Esophagus squamous epithelium (tissue), 5 donors: ENCODE measurements around the gene LIN28B. TPM values are rescaled to one million over a fixed set of nuclear protein-coding genes. Genes with fewer than 3 reads are reported as not detected.

Experiments used
- DNase-seq: peaks from one replicate; lab custom pipeline; 2025; lab: John Stamatoyannopoulos, UW
- H3K27ac ChIP-seq, 4 donors: fragments of 200-600 bp; sonication (generic); one replicate each; pipeline ENCODE4 v1.5.1; 2016 to 2019; ENCODE audit warnings: mild to moderate bottlenecking in 1 of 4
- H3K27me3 ChIP-seq, 4 donors: fragments of 200-600 bp; sonication (generic); 1 replicate in 3 of 4; 2 replicates in 1 of 4; pipeline versions ENCODE4 v1.5.1 to v1.6.0; 2017 to 2021; ENCODE audit warnings: antibody characterized with exemption in 1 of 4
- H3K36me3 ChIP-seq, 3 donors: fragments of 200-600 bp; sonication (generic); one replicate each; pipeline ENCODE4 v1.5.1; 2016 to 2019
- H3K4me1 ChIP-seq, 3 donors: fragments of 200-600 bp; sonication (generic); one replicate each; pipeline ENCODE4 v1.5.1; 2017 to 2019
- H3K4me3 ChIP-seq, 4 donors: fragments of 200-600 bp; sonication (generic); 1 replicate in 3 of 4; 2 replicates in 1 of 4; pipeline ENCODE4 v1.5.1; 2016 to 2019; ENCODE audit warnings: mild to moderate bottlenecking in 2 of 4, moderate library complexity in 1 of 4
- H3K9me3 ChIP-seq, 3 donors: fragments of 200-600 bp; sonication (generic); one replicate each; pipeline ENCODE4 v1.5.1; 2016 to 2019
- CTCF ChIP-seq, 6 experiments: fragments of 450-650 bp in 4 of 6; fragments of 200-600 bp in 2 of 6; sonication (generic) in 2 of 6; IDR thresholded peaks; one replicate each; pipeline ENCODE4 v1.5.1; 2016 to 2019; ENCODE audit warnings: antibody characterized with exemption in 6 of 6, mild to moderate bottlenecking in 4 of 6, moderate library complexity in 4 of 6
- POLR2A ChIP-seq, 4 donors: fragments of 450-650 bp; IDR thresholded peaks; one replicate each; pipeline ENCODE4 v1.6.1; 2017; ENCODE audit warnings: antibody characterized with exemption in 4 of 4, mild to moderate bottlenecking in 4 of 4, moderate library complexity in 3 of 4
- WGBS, 2 donors: methylation state at CpG; one replicate each; pipeline ENCODE4 v1.1.5; 2018; 5-methylcytosine and 5-hydroxymethylcytosine counted together
- intact Hi-C: fragments of 100-400 bp; cut with DNase I; formaldehyde crosslinking; loops from one replicate; pipeline ENCODE4 v1.15.0; 2022
- total RNA-seq, 4 donors: library from RNA; depleted of rRNA; stranded (reverse); fragments of >200 nt; gene quantifications; one replicate each; pipeline ENCODE4 v1.1.0, GENCODE V29; 2016
- donor health status: DM: yes; HTN: yes; CAD: no.

Gene LIN28B
- total RNA-seq, 4 donors from 2014 or later, result not detected

GRCh38 chr6:104957301-104958177, 632 bp downstream of the LIN28B start:
- Histone ChIP-seq H3K27ac (no peak overlapping the region), H3K4me3 (no peak overlapping the region), H3K9me3 (peaks cover 0 to 4% (median 0%) of the 10 kb centered on the region in 3 donors), H3K27me3 (peaks cover 0 to 88% (median 43%) of the 10 kb centered on the region in 4 donors), H3K36me3 (no peaks in the 10 kb centered on the region), H3K4me1 (peaks cover 0 to 10% (median 0%) of the 10 kb centered on the region in 3 donors)
- no peak for DNase-seq
- no peak for TF ChIP-seq CTCF (IDR thresholded peaks at IDR 0.05)
- TF ChIP-seq POLR2A (IDR thresholded peaks at IDR 0.05), result no peak
- 11 to 14% methylated on average over 20 of the region's 21 CpGs for WGBS, 2 donors
- intact Hi-C loops, result no loop called here

DNA sequence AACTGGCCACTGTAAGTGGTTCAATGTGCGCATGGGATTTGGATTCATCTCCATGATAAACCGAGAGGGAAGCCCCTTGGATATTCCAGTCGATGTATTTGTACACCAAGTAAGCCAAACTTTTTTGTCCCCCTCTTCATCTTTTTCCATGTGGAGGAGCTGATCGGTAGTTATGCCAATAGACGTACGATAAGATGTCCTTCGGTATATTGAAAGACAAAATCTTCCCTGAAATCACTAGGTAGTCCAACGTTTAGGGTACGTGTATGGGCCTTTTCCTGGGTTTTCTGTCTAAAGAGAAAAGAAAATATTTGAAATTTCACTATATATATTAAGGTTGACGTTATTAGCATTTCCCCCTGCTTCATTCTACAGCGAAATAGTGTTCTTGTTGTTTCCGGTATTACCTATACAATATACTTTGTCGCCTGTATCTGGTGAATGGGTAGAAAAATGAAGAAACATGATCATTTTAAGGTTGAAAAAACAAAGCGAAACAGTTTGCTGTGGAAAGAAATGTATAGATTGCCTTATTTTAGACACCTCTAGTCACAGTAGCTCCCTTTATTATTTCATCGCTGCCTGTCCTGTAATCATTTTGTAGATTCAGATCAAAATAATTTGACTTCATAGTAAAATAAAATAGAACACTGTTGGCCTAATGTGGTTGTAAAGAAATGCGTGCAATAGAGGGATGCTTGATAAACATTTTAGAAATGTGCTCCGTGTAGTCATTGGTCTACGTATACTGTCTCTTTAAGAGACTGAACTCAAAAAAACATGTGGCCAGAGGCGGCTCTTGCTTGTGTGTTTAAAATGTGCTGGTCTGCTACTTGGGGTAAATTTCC, 1.5 kb downstream of the LIN28B start:
- TF ChIP-seq POLR2A (IDR thresholded peaks at IDR 0.05) (no peak), CTCF (IDR thresholded peaks at IDR 0.05) (no peak)
- H3K36me3 ChIP-seq, result no peaks in the 10 kb centered on the region
- no peak overlapping the region for H3K4me3 ChIP-seq
- intact Hi-C loops, result no loop called here
- peaks cover 0 to 80% (median 34%) of the 10 kb centered on the region in 4 donors for H3K27me3 ChIP-seq
- no peak overlapping the region for H3K27ac ChIP-seq
- no peak for DNase-seq
- H3K4me1 ChIP-seq, result peaks cover 0 to 10% (median 0%) of the 10 kb centered on the region in 3 donors
- H3K9me3 ChIP-seq, result no peaks in the 10 kb centered on the region
- 19 to 24% methylated on average over 19 of the region's 19 CpGs for WGBS, 2 donors

- Histone ChIP-seq H3K4me3 (no peak overlapping the region), H3K4me1 (peaks cover 0 to 10% (median 0%) of the 10 kb centered on the region in 3 donors), H3K9me3 (no peaks in the 10 kb centered on the region), H3K27me3 (peaks cover 0 to 71% (median 28%) of the 10 kb centered on the region in 4 donors), H3K27ac (no peak overlapping the region), H3K36me3 (no peaks in the 10 kb centered on the region)
- 25 to 49% methylated on average over 3 of the region's 3 CpGs for WGBS, 2 donors
- DNase-seq, result no peak
- no peak for TF ChIP-seq POLR2A (IDR thresholded peaks at IDR 0.05)
- no peak for TF ChIP-seq CTCF (IDR thresholded peaks at IDR 0.05)
- intact Hi-C loops, result no loop called here
These were observed 2.3 kb downstream of the LIN28B start for GRCh38 chr6:104959026-104959858.

DNA sequence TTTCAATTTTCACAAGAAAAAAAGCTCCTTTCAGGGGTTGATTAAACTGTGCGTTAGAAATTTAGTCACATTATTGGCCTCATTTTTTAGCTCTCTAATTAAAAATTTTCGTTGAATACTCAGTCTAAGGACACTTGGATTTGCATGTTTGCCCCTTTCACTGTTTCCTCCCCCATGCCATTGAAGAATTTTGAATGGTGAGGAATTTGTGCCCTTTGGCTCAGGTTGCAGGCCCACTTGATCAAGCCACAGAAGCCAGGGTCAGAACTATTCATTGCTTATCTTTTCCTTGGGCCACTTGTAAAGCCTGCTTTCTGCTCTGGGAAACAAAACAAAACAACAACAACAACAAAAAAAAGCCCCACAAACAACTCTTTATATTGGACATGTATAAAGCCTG, 12.2 kb downstream of the LIN28B start:
- H3K9me3 ChIP-seq, result no peaks in the 10 kb centered on the region
- intact Hi-C loops, result no loop called here
- H3K36me3 ChIP-seq, result no peaks in the 10 kb centered on the region
- DNase-seq, result no peak
- no peak overlapping the region for H3K4me3 ChIP-seq
- no peak for TF ChIP-seq POLR2A (IDR thresholded peaks at IDR 0.05)
- no peak for TF ChIP-seq CTCF (IDR thresholded peaks at IDR 0.05)
- H3K27ac ChIP-seq, result no peak overlapping the region
- 38 to 56% methylated on average over 2 of the region's 2 CpGs for WGBS, 2 donors
- H3K4me1 ChIP-seq, result no peaks in the 10 kb centered on the region
- H3K27me3 ChIP-seq, result no peaks in the 10 kb centered on the region
